GM06990 (cell line): Measurements from ENCODE around the gene C1orf198.
"Not testable (repeated sequence)": the region's sequence is repeated elsewhere in the genome, so short reads cannot be mapped to it uniquely, and the experiment has no call there.

Source experiments
- DNase-seq: peaks from one replicate; pipeline ENCODE4 v3.0.0-alpha.2; 2011; ENCODE audit not compliant: insufficient read length; ENCODE audit errors: extremely low read depth
- H3K27me3 ChIP-seq: replicated peaks from 2 replicates; pipeline ENCODE4 v1.6.0; 2011; ENCODE audit warnings: low read length; ENCODE audit not compliant: control insufficient read depth, insufficient read depth
- H3K36me3 ChIP-seq: 2 replicates; pipeline ENCODE4 v1.5.1; 2011; ENCODE audit warnings: low read length; ENCODE audit not compliant: control insufficient read depth, insufficient read depth
- H3K4me3 ChIP-seq: replicated peaks from 2 replicates; pipeline ENCODE4 v1.5.1; 2011; ENCODE audit warnings: low read depth, mild to moderate bottlenecking, control low read depth, low read length
- TF ChIP-seq, protein P1 (sequence below): IDR thresholded peaks from 2 replicates; pipeline ENCODE4 v1.5.1; 2011; ENCODE audit warnings: low read length, control low read depth, mild to moderate bottlenecking, inconsistent platforms; ENCODE audit not compliant: insufficient read depth, poor library complexity, severe bottlenecking

C1orf198 gene

GRCh38 chr1:230852959-230853358 lies 15.4 kb downstream of the C1orf198 start:
- Histone ChIP-seq H3K27me3 (no peaks in the 10 kb centered on the region), H3K4me3 (no peak overlapping the region), H3K36me3 (no peaks in the 10 kb centered on the region)
- no peak for DNase-seq
- TF ChIP-seq, protein P1, sequence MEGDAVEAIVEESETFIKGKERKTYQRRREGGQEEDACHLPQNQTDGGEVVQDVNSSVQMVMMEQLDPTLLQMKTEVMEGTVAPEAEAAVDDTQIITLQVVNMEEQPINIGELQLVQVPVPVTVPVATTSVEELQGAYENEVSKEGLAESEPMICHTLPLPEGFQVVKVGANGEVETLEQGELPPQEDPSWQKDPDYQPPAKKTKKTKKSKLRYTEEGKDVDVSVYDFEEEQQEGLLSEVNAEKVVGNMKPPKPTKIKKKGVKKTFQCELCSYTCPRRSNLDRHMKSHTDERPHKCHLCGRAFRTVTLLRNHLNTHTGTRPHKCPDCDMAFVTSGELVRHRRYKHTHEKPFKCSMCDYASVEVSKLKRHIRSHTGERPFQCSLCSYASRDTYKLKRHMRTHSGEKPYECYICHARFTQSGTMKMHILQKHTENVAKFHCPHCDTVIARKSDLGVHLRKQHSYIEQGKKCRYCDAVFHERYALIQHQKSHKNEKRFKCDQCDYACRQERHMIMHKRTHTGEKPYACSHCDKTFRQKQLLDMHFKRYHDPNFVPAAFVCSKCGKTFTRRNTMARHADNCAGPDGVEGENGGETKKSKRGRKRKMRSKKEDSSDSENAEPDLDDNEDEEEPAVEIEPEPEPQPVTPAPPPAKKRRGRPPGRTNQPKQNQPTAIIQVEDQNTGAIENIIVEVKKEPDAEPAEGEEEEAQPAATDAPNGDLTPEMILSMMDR = no peak

DNA sequence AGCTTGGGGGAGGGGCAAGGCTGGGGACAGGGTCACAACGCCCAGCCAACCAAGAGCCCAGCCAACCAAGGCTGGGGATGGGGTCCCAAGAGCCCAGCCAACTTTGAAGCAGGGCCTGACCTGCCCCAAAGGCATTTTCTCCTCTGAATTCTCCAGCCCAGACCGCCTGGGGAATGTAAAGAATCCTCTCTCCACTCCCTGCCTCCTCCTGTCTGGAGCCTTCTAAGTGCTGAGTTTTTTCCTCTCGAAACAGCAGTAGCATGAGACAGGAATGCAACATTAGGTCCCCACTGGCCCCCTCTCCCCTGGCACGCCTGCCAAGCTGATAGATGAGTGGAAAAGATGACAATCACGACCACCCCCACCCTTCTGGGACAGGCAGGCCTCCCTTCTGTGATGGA lies 17.0 kb downstream of the C1orf198 start:
- TF ChIP-seq, protein P1 = no peak
- H3K36me3 ChIP-seq = no peaks in the 10 kb centered on the region
- DNase-seq = no peak
- no peak overlapping the region for H3K4me3 ChIP-seq
- no peaks in the 10 kb centered on the region for H3K27me3 ChIP-seq

DNA sequence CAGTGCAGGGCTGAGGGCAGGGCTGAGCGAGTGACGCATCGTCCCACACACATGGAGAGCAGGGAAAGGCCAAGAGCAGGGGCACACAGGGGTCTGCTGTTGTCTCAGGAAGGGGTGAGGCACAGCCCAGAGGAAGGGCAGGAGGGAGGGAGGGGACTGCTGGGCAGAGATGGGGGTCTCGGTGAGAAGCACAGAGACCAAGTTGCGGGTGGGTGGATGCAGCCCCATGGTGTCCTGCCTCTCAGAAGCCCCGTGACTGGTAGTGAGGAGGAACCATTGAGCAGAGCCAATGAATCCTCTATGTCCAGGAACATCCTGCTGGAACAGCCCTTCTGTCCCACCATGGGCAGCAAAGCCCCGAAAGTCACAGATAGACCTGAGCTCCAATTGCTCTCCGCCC lies 17.8 kb downstream of the C1orf198 start:
- Histone ChIP-seq H3K4me3 (no peak overlapping the region), H3K36me3 (no peaks in the 10 kb centered on the region), H3K27me3 (no peaks in the 10 kb centered on the region)
- no peak for DNase-seq
- TF ChIP-seq, protein P1 = no peak

DNA sequence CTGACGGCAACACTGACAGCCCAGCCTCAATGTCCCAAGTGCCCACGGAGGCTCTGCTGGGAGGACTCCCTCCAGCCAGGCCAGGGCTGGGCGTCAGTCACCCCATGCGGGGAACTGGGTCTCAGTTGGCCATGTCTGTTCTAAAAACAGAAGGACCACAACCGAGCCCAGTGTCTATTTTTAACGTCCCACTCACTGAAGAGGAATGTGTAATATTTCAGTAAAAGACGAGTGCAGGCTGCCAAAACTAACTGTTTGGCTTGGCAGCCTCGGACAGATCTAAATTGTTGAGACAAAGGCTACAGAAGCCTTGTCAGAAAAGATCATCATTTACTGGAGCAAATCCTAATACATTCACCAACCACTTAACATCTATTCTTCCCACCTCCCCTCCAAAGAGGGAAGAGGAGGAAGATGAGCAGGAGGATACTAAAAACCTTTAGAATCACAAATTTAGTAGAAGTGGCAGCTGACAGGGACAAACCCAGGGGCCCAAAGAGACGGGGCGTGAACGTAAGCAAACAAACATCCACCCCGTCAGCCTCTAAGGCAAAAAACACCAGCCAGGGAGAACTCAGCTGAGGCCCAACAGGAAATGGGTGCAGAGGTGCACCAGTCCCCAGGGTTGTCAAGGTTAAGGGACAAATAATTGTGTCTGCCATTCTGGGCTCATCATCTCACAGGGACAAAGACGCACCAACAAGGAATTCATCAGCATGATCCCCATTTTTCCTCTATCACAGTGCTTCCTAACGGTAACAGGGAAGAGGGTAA lies 18.7 kb downstream of the C1orf198 start:
- TF ChIP-seq, protein P1 = no peak
- DNase-seq = no peak
- Histone ChIP-seq H3K27me3 (no peaks in the 10 kb centered on the region), H3K36me3 (no peaks in the 10 kb centered on the region), H3K4me3 (no peak overlapping the region)

- Histone ChIP-seq H3K36me3 (no peaks in the 10 kb centered on the region), H3K4me3 (no peak overlapping the region), H3K27me3 (no peaks in the 10 kb centered on the region)
- DNase-seq = no peak
- TF ChIP-seq, protein P1 = no peak
These were observed 20.1 kb downstream of the C1orf198 start for GRCh38 chr1:230848235-230848634.

- not testable (repeated sequence) for H3K4me3 ChIP-seq, H3K27me3 ChIP-seq, H3K36me3 ChIP-seq, DNase-seq
These were observed 23.1 kb downstream of the C1orf198 start for GRCh38 chr1:230845184-230845583.
